ENCODE data around the gene DDX1. TPM values are rescaled to one million over a fixed set of nuclear protein-coding genes. Genes with fewer than 3 reads are reported as not detected.

Gene DDX1
- total and polyA plus RNA-seq, 2 donors (not counting 3 experiments of a cell fraction or from before 2014, with no cell fraction given), result 41.2 to 117 TPM

- Histone ChIP-seq H3K4me1 (ENCODE audit: control insufficient read depth, extremely low read depth, insufficient read depth, low read length) (peaks cover 32% of the 10 kb centered on the region), H3K9ac (replicated peaks; ENCODE audit: extremely low read depth, insufficient read depth, low read length) (no peak overlapping the region), H3K9me1 (replicated peaks; ENCODE audit: control insufficient read depth, extremely low read depth, insufficient read depth, low read length) (no peaks in the 10 kb centered on the region), H3K27me3 (ENCODE audit: control insufficient read depth in 2 of 2, insufficient read depth in 2 of 2, low read length in 2 of 2) (no peaks in the 10 kb centered on the region), H3K27ac (ENCODE audit: insufficient read depth, low read depth, low read length) (no peak overlapping the region), H4K20me1 (replicated peaks; ENCODE audit: control insufficient read depth, extremely low read depth, insufficient read depth, low read length) (no peaks in the 10 kb centered on the region), H3K36me3 (ENCODE audit: control insufficient read depth in 2 of 2, extremely low read depth in 1 of 2, insufficient read depth in 2 of 2, low read length in 2 of 2) (no peaks in the 10 kb centered on the region), H3K4me2 (ENCODE audit: insufficient read depth, low read length) (no peak overlapping the region), H3K9me3 (replicated peaks; ENCODE audit: control insufficient read depth, insufficient read depth, low read length) (no peaks in the 10 kb centered on the region), H3K79me2 (ENCODE audit: control insufficient read depth, insufficient read depth, low read length) (no peaks in the 10 kb centered on the region), H3K4me3 (replicated peaks in 1 of 3; ENCODE audit: insufficient read depth in 1 of 3, low read depth in 1 of 3, low read length in 3 of 3) (no peak overlapping the region), H2AFZ (ENCODE audit: low read depth, low read length) (no peak overlapping the region)
- intact Hi-C loops (cut with micrococcal nuclease) (no loop called here), dilution Hi-C loops (cut with MboI; ENCODE audit: extremely low pct_ligation_motif_present, low sequenced_read_pairs) (no loop called here)
- no peak for FAIRE-seq
- no peak for DNase-seq (ENCODE audit: low read depth, low spot score)
- POLR2A ChIA-PET, result no interaction called here
- BruUV-seq (replicated peaks), result no TSS peak
- CTCF ChIA-PET, result no interaction called here
- TF ChIP-seq GATA2 (IDR thresholded peaks at IDR 0.05; ENCODE audit: insufficient read depth, insufficient read length, low read depth, low read length), result no peak
- no peak for TF ChIP-seq EZH2 (IDR thresholded peaks at IDR 0.05; ENCODE audit: borderline replicate concordance, low read depth, low read length, severe bottlenecking)
- no peak for TF ChIP-seq POLR2AphosphoS5 (IDR thresholded peaks at IDR 0.05; ENCODE audit: insufficient read depth, low read depth, low read length)
- TF ChIP-seq CTCF (IDR thresholded peaks at IDR 0.05; ENCODE audit: extremely low read depth in 1 of 2, insufficient read depth in 1 of 2, low read depth in 1 of 2, low read length in 2 of 2), result no peak
- TF ChIP-seq FOS (IDR thresholded peaks at IDR 0.05; ENCODE audit: borderline replicate concordance, insufficient read depth, low read length), result no peak
- TF ChIP-seq MYC (IDR thresholded peaks at IDR 0.05; ENCODE audit: low read depth, low read length), result no peak
- no peak for TF ChIP-seq POLR2A (IDR thresholded peaks at IDR 0.05; ENCODE audit: low read depth, low read length)
- no peak for TF ChIP-seq MAX (IDR thresholded peaks at IDR 0.05; ENCODE audit: insufficient read depth, insufficient read length)
- TF ChIP-seq JUN (IDR thresholded peaks at IDR 0.05; ENCODE audit: borderline replicate concordance, insufficient read depth, insufficient read length, low read depth), result no peak
These were observed 50.5 kb downstream of the DDX1 start for GRCh38 chr2:15642011-15642814.

All from endothelial cell of umbilical vein (primary cell).